Skeletal muscle satellite cell (primary cell): ENCODE measurements around the gene LMF1.

Experiments
- H3K27me3 ChIP-seq: 2 replicates; pipeline ENCODE4 v1.7.0; 2013; ENCODE audit warnings: low read length; ENCODE audit not compliant: control insufficient read depth, insufficient read depth
- H3K36me3 ChIP-seq: 2 replicates; pipeline ENCODE4 v1.7.0; 2013; ENCODE audit warnings: mild to moderate bottlenecking, control low read depth, low read length; ENCODE audit not compliant: insufficient read depth
- H3K4me1 ChIP-seq: 2 replicates; pipeline ENCODE4 v1.7.0; 2013; ENCODE audit warnings: low read length; ENCODE audit not compliant: control insufficient read depth, insufficient read depth
- H3K4me2 ChIP-seq: 2 replicates; pipeline ENCODE4 v1.7.0; 2013; ENCODE audit warnings: mild to moderate bottlenecking, low read length
- H3K4me3 ChIP-seq: 2 replicates; pipeline ENCODE4 v1.7.0; 2013; ENCODE audit warnings: low read length
- H3K9ac ChIP-seq: 2 replicates; pipeline ENCODE4 v1.7.0; 2013; ENCODE audit warnings: mild to moderate bottlenecking, low read depth, low read length, moderate library complexity
- H3K9me3 ChIP-seq: replicated peaks from 2 replicates; pipeline ENCODE4 v1.7.0; 2013; ENCODE audit warnings: mild to moderate bottlenecking, control low read depth, low read length

LMF1 gene

DNA sequence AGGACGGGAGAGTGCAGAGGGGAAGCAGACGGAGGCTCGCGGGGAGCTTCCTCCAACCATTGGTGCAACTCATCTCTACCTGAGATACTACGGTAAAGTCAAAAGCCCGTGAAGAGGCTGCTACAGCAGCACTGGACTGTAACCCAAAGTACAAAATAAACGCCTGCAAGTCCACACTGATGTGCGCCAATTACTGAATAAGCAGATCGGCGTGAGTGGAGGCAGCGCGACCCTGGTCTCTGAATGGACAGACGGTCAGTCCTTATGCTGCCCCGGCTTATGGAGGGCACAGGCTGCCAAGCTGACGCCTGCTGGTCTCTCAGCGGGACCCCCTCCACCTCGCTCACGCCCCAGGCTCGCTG is 58.5 kb downstream of the LMF1 start:
- peaks cover 3% of the 10 kb centered on the region for H3K27me3 ChIP-seq
- no peaks in the 10 kb centered on the region for H3K9me3 ChIP-seq
- H3K9ac ChIP-seq: no peak overlapping the region
- peaks cover 9% of the 10 kb centered on the region for H3K36me3 ChIP-seq
- no peak overlapping the region for H3K4me2 ChIP-seq
- H3K4me1 ChIP-seq: no peaks in the 10 kb centered on the region
- H3K4me3 ChIP-seq: no peak overlapping the region

DNA sequence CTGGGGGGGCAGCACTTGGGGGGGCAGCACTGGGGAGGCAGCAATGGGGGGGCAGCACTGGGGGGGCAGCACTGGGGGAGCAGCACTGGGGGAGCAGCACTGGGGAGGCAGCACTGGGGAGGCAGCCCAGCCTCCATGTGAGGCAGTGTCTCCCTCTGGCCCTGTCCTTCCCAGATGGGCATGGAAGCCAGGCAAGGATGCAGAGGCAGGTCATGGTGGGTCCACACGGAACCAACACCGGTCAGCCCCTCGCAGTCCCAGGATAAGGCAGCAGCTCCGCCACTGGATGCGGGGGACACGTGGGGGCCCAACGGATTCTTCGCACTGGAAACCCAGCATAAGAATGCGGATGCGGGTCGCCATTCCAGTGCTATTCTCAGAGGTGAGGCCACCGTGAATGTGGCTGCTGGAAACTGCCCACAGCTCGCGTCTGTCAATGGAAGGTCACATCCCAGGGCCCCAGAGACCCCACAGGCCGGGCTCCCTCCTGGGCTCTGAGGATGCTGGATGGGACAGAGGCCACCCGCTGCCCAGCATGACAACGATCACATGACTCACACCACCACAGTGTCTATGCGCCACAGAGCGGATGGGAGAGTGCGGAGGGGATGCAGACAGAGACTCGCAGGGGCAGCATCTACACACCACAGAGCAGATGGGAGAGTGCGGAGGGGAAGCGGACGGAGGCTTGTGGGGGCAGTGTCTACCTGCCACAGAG is 59.0 kb downstream of the LMF1 start:
- H3K9me3 ChIP-seq: no peaks in the 10 kb centered on the region
- H3K9ac ChIP-seq: no peak overlapping the region
- H3K4me1 ChIP-seq: no peaks in the 10 kb centered on the region
- H3K27me3 ChIP-seq: peaks cover 3% of the 10 kb centered on the region
- no peak overlapping the region for H3K4me3 ChIP-seq
- H3K36me3 ChIP-seq: peaks cover 10% of the 10 kb centered on the region
- no peak overlapping the region for H3K4me2 ChIP-seq

DNA sequence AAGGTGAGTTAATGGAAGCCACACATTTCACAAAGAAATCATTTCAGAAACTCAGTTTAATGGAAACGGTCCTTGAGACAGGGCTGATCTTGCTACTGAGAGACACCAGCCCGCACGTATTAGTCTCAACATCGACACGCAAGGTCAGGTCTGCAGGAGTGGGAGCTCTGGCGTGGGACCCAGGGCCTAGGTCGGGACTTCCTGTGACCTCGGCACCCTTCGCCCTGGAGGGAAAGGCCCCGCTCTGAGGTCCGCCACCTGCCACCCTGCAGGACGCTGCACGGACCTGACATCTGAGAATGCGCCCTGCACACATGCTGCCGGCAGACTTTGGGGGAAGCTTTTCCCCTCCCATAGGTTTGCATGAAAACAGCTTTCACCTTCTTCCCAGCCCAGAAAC is 59.7 kb downstream of the LMF1 start:
- H3K27me3 ChIP-seq: peaks cover 3% of the 10 kb centered on the region
- peaks cover 10% of the 10 kb centered on the region for H3K36me3 ChIP-seq
- H3K9ac ChIP-seq: no peak overlapping the region
- H3K9me3 ChIP-seq: no peaks in the 10 kb centered on the region
- H3K4me3 ChIP-seq: no peak overlapping the region
- H3K4me2 ChIP-seq: no peak overlapping the region
- no peaks in the 10 kb centered on the region for H3K4me1 ChIP-seq

DNA sequence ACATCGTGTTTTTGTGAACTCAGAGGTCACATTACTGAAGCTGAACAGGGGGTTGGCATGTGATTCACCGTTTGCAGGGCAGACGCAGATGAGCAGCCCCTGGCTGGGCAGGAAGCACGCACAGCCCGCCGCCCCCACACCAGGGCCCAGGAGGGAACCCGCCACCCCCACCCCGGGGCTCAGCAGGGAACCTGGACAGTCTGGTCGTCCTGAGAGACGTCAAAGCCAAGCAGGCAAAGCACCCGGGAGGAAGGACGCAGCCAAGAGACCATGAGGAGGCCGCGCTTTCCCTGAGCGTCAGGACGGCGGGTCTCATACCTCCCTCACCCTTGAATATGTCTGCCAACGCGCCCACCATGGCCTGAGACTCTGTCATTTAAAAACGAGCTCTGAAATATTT is 60.6 kb downstream of the LMF1 start:
- H3K9ac ChIP-seq: no peak overlapping the region
- peaks cover 3% of the 10 kb centered on the region for H3K27me3 ChIP-seq
- peaks cover 10% of the 10 kb centered on the region for H3K36me3 ChIP-seq

DNA sequence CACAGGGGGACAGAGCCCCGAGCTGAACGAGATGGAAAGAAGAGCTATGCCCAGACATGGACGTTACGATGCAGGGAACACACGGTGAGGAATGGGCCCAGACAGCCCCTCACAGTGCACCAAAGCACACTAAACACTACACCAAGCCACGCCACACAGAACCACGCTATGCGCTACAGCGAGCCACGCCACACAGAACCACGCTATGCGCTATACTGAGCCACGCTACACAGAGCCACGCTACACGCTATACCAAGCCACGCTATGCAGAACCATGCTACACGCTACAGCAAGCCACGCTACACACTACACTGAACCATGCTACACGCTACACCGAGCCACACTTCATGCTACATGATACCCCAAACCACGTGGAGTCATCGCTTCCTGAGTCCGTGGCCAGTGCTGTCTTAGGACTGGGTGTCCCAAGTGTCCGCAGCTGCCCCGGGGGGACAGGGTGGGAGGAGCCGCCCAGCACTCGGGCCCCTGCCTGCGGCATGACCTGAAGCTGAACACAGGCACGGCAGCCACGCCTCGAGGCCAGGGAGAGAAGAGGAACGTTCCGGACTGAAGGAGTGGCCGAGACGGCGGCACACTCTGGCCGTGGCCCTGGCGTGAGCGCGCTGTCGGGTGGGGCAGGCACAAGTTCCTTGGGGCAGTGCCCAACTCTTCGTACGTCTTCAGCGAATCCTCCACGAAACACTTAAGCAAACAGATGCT is 61.3 kb downstream of the LMF1 start:
- Histone ChIP-seq H3K27me3 (peaks cover 3% of the 10 kb centered on the region), H3K9me3 (no peaks in the 10 kb centered on the region), H3K4me2 (no peak overlapping the region), H3K4me3 (no peak overlapping the region), H3K9ac (no peak overlapping the region), H3K36me3 (peaks cover 10% of the 10 kb centered on the region), H3K4me1 (no peaks in the 10 kb centered on the region)

More for the DNA sequence above, 60.6 kb downstream of the LMF1 start:
- Histone ChIP-seq H3K4me3 (no peak overlapping the region), H3K4me2 (no peak overlapping the region), H3K9me3 (no peaks in the 10 kb centered on the region), H3K4me1 (no peaks in the 10 kb centered on the region)

DNA sequence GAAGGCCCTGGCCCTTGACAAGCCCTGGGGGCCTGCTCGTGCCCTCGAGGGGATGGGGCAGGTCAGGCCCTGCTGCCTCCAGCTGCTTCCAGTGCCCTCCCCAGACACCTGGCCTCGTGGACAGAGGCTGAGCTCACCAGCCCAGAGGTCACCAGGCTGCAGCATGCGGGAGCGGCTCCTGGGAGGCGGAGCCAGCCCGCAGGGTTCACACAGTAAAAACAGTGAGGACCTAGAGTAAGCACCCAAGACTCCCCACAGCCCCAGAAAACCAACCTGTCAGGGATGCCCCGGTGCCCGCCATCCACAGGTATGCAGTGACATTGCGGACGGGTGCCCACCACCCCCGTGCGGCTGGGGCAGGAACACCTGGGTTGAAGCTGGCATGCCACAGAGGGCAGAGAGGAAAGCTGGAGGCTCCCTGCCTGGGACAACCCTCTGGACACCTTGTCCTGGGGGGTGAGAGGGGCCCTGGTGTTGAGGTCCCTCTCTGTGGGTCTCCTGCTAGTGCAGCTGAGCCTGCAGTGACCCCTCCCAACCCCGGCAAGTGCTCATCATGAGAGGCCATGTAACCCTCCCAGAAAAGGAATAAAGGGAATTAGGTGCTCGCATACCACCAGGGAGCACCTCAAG is 62.1 kb downstream of the LMF1 start:
- Histone ChIP-seq H3K4me1 (no peaks in the 10 kb centered on the region), H3K9me3 (no peaks in the 10 kb centered on the region), H3K36me3 (peaks cover 10% of the 10 kb centered on the region), H3K27me3 (peaks cover 3% of the 10 kb centered on the region), H3K4me2 (no peak overlapping the region), H3K9ac (no peak overlapping the region), H3K4me3 (no peak overlapping the region)

DNA sequence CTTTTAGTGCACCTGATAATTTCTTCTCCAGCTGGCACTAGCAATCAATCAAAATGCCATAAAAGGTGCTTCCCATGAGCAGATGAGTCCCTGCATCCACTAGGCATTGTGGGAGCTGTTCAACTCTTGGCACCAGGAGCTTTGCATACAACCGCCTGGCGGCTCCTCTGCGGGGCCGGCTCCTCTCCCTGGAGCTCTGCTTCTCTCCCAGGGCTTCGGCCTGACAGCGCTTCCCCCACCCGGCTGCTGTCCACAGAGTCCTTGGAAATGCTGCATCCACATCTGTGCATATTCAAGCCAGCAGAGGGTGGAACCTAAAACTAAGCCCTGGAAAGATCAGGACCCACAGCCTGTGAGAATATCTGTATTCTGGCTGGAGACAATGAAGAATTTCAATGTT is 62.9 kb downstream of the LMF1 start:
- Histone ChIP-seq H3K27me3 (no peaks in the 10 kb centered on the region), H3K36me3 (peaks cover 10% of the 10 kb centered on the region), H3K4me1 (no peaks in the 10 kb centered on the region), H3K9ac (no peak overlapping the region), H3K4me2 (no peak overlapping the region), H3K4me3 (no peak overlapping the region), H3K9me3 (no peaks in the 10 kb centered on the region)

DNA sequence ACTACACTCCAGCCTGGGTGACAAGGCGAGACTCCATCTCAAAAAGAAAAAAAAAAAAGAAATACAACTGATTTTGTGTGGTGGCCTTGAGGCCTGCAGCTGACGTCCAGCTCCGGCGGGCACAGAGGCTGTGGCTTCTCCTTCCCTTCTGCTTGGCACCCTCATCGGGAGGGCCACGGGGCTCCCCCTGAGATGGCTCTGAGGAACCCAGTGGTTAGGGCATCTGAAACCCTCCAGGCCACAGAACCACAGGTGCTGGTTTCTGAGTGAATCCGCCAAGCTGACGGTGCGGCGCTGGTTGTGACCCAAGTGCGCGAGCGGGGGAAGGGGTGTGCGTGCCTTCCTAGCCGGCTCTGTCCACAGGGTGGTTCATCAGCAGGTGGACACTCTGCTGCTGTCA is 63.4 kb downstream of the LMF1 start:
- Histone ChIP-seq H3K9ac (no peak overlapping the region), H3K4me2 (no peak overlapping the region), H3K36me3 (peaks cover 10% of the 10 kb centered on the region), H3K9me3 (no peaks in the 10 kb centered on the region), H3K27me3 (no peaks in the 10 kb centered on the region), H3K4me1 (no peaks in the 10 kb centered on the region), H3K4me3 (no peak overlapping the region)

DNA sequence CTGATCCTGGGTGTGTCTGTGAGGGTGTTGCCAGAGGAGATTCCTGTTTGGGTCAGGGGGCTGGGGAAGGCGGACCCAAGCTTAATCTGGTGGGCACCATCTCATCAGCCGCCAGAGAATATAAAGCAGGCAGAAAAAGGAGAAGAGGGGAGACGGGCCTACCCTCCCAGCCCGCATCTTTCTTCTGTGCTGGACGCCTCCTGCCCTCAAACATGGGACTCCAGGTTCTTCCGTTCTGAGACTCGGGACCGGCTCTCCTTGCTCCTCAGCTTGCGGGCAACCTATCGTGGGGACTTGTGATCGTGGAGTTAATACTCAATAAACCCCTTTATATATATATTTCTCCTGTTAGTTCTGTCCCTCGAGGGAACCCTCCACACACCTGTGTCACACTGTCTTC is 64.5 kb downstream of the LMF1 start:
- no peak overlapping the region for H3K4me2 ChIP-seq
- no peaks in the 10 kb centered on the region for H3K27me3 ChIP-seq
- no peaks in the 10 kb centered on the region for H3K9me3 ChIP-seq
- no peak overlapping the region for H3K4me3 ChIP-seq
- no peak overlapping the region for H3K9ac ChIP-seq
- peaks cover 10% of the 10 kb centered on the region for H3K36me3 ChIP-seq
- no peaks in the 10 kb centered on the region for H3K4me1 ChIP-seq

DNA sequence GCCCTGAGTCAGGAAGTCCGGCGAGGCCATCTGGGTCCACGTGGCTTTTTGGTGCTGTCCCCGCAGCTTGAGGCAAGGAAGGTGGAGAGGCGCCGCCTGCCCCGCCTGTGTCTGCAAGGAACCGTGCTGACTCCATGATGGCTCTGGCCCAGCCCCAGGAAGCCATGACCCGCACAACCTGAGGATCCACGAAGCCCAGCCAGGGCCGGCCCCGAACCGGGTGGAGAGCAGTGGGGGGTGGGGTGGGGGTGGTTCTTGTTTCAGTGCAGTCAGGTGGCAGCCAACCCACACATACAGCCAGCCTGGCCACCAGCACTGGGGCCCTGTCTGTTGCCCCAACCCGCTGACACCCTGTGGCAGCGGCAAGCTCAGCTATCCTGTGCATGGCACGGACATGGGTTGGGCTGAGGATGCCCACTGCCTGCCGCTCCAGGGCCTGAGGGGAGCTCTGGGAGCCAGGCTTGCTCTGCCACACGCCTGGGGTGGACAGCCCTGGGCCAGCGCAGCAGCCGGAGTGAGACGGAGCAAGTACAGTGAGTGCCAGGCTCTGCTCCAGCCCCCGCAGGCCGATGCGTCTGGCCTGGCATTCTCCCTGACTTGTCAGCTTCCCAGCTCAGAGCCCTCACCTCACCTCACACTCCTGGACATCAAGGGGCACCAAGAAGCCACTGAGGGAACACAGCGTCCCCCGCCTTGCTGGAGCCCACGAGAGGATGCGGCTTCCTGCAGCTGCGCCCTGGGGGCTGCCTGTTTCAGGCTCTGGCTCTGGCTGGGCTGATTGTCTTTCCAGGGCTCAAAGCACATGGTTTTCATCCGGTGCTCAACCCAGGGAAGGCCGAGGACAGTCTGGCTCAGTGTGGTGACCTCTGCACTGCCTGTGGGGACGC is 68.8 kb downstream of the LMF1 start:
- H3K4me2 ChIP-seq: no peak overlapping the region
- H3K9ac ChIP-seq: no peak overlapping the region
- no peaks in the 10 kb centered on the region for H3K4me1 ChIP-seq
- no peaks in the 10 kb centered on the region for H3K36me3 ChIP-seq
- no peaks in the 10 kb centered on the region for H3K27me3 ChIP-seq
- no peak overlapping the region for H3K4me3 ChIP-seq
- no peaks in the 10 kb centered on the region for H3K9me3 ChIP-seq

DNA sequence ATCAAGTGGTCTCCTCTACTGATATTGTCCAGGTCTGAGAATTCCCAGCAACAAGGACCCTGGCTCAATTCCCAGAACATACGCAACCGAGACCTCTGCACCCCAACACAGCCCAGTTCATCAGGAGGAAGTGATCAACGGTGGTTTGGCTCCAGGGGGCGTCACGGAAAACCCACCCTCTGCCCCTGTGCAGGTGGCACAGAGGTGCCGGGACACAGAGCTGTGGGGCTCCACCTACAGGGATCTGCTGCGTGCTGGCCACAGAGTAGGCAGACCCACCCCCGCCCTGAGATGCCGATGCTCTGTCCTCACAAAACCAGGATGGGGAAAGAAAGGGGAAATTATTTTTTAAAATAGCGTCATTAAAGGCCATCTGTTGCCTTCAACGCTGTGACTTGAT is 69.6 kb downstream of the LMF1 start:
- Histone ChIP-seq H3K4me2 (no peak overlapping the region), H3K4me3 (no peak overlapping the region), H3K9me3 (no peaks in the 10 kb centered on the region), H3K36me3 (no peaks in the 10 kb centered on the region), H3K27me3 (no peaks in the 10 kb centered on the region), H3K4me1 (no peaks in the 10 kb centered on the region), H3K9ac (no peak overlapping the region)
